ENCODE data around the gene RAD52. TPM values are rescaled to one million over a fixed set of nuclear protein-coding genes. Genes with fewer than 3 reads are reported as not detected.

The RAD52 gene
- total RNA-seq, 1 experiment from 2014 or later: 17.4 TPM

- no peak overlapping the region for H3K9ac ChIP-seq (ENCODE audit: low read length)
- no peak for DNase-seq
- no peak overlapping the region for H3K4me2 ChIP-seq (ENCODE audit: low read length)
- H2AFZ ChIP-seq (ENCODE audit: low read length): no peak overlapping the region
- no TSS peak for BruUV-seq (replicated peaks)
- no peak overlapping the region for H3K4me3 ChIP-seq (ENCODE audit: low read length)
- H3K79me2 ChIP-seq (ENCODE audit: low read length): no peaks in the 10 kb centered on the region
- no peaks in the 10 kb centered on the region for H4K20me1 ChIP-seq (ENCODE audit: low read length)
- intact Hi-C loops (cut with micrococcal nuclease): no loop called here
- CTCF ChIA-PET: no interaction called here
- H3F3A ChIP-seq (ENCODE audit: low read length, unreplicated experiment): no peaks in the 10 kb centered on the region
- no peaks in the 10 kb centered on the region for H3K9me3 ChIP-seq (ENCODE audit: low read length)
- H3K36me3 ChIP-seq (ENCODE audit: low read depth, low read length): peaks cover 14% of the 10 kb centered on the region
- ATAC-seq: no peak
- H3K27ac ChIP-seq (ENCODE audit: low read length): no peak overlapping the region
- no peaks in the 10 kb centered on the region for H3K9me2 ChIP-seq (replicated peaks; ENCODE audit: low read length)
- no peaks in the 10 kb centered on the region for H3K27me3 ChIP-seq (ENCODE audit: low read length)
- no peaks in the 10 kb centered on the region for H3K4me1 ChIP-seq (ENCODE audit: insufficient read depth, low read length)
- TF ChIP-seq, protein P1, sequence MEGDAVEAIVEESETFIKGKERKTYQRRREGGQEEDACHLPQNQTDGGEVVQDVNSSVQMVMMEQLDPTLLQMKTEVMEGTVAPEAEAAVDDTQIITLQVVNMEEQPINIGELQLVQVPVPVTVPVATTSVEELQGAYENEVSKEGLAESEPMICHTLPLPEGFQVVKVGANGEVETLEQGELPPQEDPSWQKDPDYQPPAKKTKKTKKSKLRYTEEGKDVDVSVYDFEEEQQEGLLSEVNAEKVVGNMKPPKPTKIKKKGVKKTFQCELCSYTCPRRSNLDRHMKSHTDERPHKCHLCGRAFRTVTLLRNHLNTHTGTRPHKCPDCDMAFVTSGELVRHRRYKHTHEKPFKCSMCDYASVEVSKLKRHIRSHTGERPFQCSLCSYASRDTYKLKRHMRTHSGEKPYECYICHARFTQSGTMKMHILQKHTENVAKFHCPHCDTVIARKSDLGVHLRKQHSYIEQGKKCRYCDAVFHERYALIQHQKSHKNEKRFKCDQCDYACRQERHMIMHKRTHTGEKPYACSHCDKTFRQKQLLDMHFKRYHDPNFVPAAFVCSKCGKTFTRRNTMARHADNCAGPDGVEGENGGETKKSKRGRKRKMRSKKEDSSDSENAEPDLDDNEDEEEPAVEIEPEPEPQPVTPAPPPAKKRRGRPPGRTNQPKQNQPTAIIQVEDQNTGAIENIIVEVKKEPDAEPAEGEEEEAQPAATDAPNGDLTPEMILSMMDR (conservative IDR thresholded peaks at IDR 0.05; ENCODE audit: low read depth, low read length): no peak
- no peak for TF ChIP-seq EZH2phosphoT487 (IDR thresholded peaks at IDR 0.05; ENCODE audit: borderline replicate concordance, low read length)
- TF ChIP-seq EZH2 (IDR thresholded peaks at IDR 0.05; ENCODE audit: low read length, unreplicated experiment): no peak
- POLR2A ChIA-PET (ENCODE audit: unreplicated experiment): no interaction called here
These were observed 81.6 kb downstream of the RAD52 start for GRCh38 chr12:867905-868304.

GRCh38 chr12:865614-866013, 83.9 kb downstream of the RAD52 start:
- Histone ChIP-seq H3K9ac (ENCODE audit: low read length) (no peak overlapping the region), H3K79me2 (ENCODE audit: low read length) (no peaks in the 10 kb centered on the region), H3K36me3 (ENCODE audit: low read depth, low read length) (peaks cover 14% of the 10 kb centered on the region; the same call in 1 of the 2 replicates), H4K20me1 (ENCODE audit: low read length) (no peaks in the 10 kb centered on the region), H3K4me3 (ENCODE audit: low read length) (no peak overlapping the region), H3K27me3 (ENCODE audit: low read length) (no peaks in the 10 kb centered on the region), H3K27ac (ENCODE audit: low read length) (no peak overlapping the region), H3K9me3 (ENCODE audit: low read length) (no peaks in the 10 kb centered on the region), H2AFZ (ENCODE audit: low read length) (no peak overlapping the region), H3F3A (ENCODE audit: low read length, unreplicated experiment) (no peaks in the 10 kb centered on the region), H3K4me2 (ENCODE audit: low read length) (no peak overlapping the region), H3K4me1 (ENCODE audit: insufficient read depth, low read length) (no peaks in the 10 kb centered on the region; the same call in 1 of the 2 replicates), H3K9me2 (replicated peaks; ENCODE audit: low read length) (no peaks in the 10 kb centered on the region)
- BruUV-seq (replicated peaks): no TSS peak
- intact Hi-C loops (cut with micrococcal nuclease): no loop called here
- ChIA-PET POLR2A (ENCODE audit: unreplicated experiment) (no interaction called here), CTCF (interaction anchor here (0.6 kb wide), 1 partner anchor 52 kb away, joined by 4 read pairs; no protein-coding TSS in a partner anchor)
- DNase-seq (no peak), ATAC-seq (no peak)
- no peak for TF ChIP-seq EZH2phosphoT487 (IDR thresholded peaks at IDR 0.05; ENCODE audit: borderline replicate concordance, low read length)
- TF ChIP-seq EZH2 (IDR thresholded peaks at IDR 0.05; ENCODE audit: low read length, unreplicated experiment): no peak
- TF ChIP-seq, protein P1 (conservative IDR thresholded peaks at IDR 0.05; ENCODE audit: low read depth, low read length): no peak

- no peaks in the 10 kb centered on the region for H3K79me2 ChIP-seq (ENCODE audit: low read length)
- peak overlapping the region; percentile 52; the same call in 1 of the 2 replicates for H3K27ac ChIP-seq (ENCODE audit: low read length)
- H3K9me3 ChIP-seq (ENCODE audit: low read length): no peaks in the 10 kb centered on the region
- TF ChIP-seq EZH2 (IDR thresholded peaks at IDR 0.05; ENCODE audit: low read length, unreplicated experiment): no peak
- TF ChIP-seq EZH2phosphoT487 (IDR thresholded peaks at IDR 0.05; ENCODE audit: borderline replicate concordance, low read length): no peak
- TF ChIP-seq, protein P1 (conservative IDR thresholded peaks at IDR 0.05; ENCODE audit: low read depth, low read length): no peak
- intact Hi-C loops (cut with micrococcal nuclease): no loop called here
- H3K9me2 ChIP-seq (replicated peaks; ENCODE audit: low read length): no peaks in the 10 kb centered on the region
- H2AFZ ChIP-seq (ENCODE audit: low read length): no peak overlapping the region
- H3K4me3 ChIP-seq (ENCODE audit: low read length): no peak overlapping the region
- CTCF ChIA-PET: no interaction called here
- DNase-seq (no peak), ATAC-seq (no peak)
- no peaks in the 10 kb centered on the region; the same call in 1 of the 2 replicates for H3K4me1 ChIP-seq (ENCODE audit: insufficient read depth, low read length)
- peaks cover 17% of the 10 kb centered on the region; the same call in 1 of the 2 replicates for H3K36me3 ChIP-seq (ENCODE audit: low read depth, low read length)
- H3K9ac ChIP-seq (ENCODE audit: low read length): 0 out of 2 replicates have a peak overlapping the region, but pooled peaks have one; percentile 21
- no peaks in the 10 kb centered on the region for H4K20me1 ChIP-seq (ENCODE audit: low read length)
- POLR2A ChIA-PET (ENCODE audit: unreplicated experiment): no interaction called here
- H3K4me2 ChIP-seq (ENCODE audit: low read length): no peak overlapping the region
- BruUV-seq (replicated peaks): no TSS peak
- no peaks in the 10 kb centered on the region for H3F3A ChIP-seq (ENCODE audit: low read length, unreplicated experiment)
- no peaks in the 10 kb centered on the region for H3K27me3 ChIP-seq (ENCODE audit: low read length)
These were observed 86.2 kb downstream of the RAD52 start for GRCh38 chr12:863285-863684.
